Epithelial cell of umbilical artery (primary cell): ENCODE data around the gene FOXL1. TPM values are rescaled to one million over a fixed set of nuclear protein-coding genes. Genes with fewer than 3 reads are reported as not detected.

ENCODE experiments used
- total RNA-seq: library from RNA; depleted of rRNA; stranded (reverse); fragments of >200 nt; gene quantifications from 2 replicates; pipeline ENCODE4 v1.2.3, GENCODE V29; 2014

The FOXL1 gene
- total RNA-seq: 4.5 and 4.9 TPM in 2 replicates

GRCh38 chr16:86578061-86578599 is at the start of gene FOXL1:
TSS of gene FOXL1 (plus strand) at chr16:86578549. CDS start at chr16:86578724, 175 bp downstream.

GRCh38 chr16:86554917-86555703 is 23.2 kb upstream of the FOXL1 start, which contains the start of gene MTHFSD:
TSS of gene MTHFSD (minus strand) at chr16:86555235. CDS start at chr16:86555184, 51 bp downstream.

DNA sequence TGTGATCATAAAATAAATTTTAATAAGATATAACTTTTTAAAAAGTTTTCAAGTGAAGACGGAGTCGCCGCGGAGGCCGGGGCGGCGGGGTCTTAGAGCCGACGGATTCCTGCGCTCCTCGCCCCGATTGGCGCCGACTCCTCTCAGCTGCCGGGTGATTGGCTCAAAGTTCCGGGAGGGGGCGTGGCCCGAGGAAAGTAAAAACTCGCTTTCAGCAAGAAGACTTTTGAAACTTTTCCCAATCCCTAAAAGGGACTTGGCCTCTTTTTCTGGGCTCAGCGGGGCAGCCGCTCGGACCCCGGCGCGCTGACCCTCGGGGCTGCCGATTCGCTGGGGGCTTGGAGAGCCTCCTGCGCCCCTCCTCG is 11.8 kb upstream of the FOXL1 start, which contains the start of gene FOXC2:
Gene FOXC2, plus strand, starts transcription at position 229 of the 365 bp plus-strand sequence. CDS start 507 bp downstream, outside the sequence.

Other genes starting within 250 kb of the FOXL1 start
- gene FOXF1, start 68.0 kb upstream of the FOXL1 start, total RNA-seq: 0.65 and 1.2 TPM in 2 replicates
- gene MTHFSD, start 23.3 kb upstream of the FOXL1 start, total RNA-seq: 7.8 and 16.9 TPM in 2 replicates
- 2.4 and 2.6 TPM in 2 replicates for gene FOXC2, start 11.7 kb upstream of the FOXL1 start, total RNA-seq